B cell (primary cell): ENCODE measurements around the gene PROC. TPM values are rescaled to one million over a fixed set of nuclear protein-coding genes. Genes with fewer than 3 reads are reported as not detected.

ENCODE experiments used
- ATAC-seq: fragments of 200-7000 bp; cut with Tn5 transposase; one replicate; pipeline ENCODE4 v1.10.0; 2021; ENCODE audit warnings: low read depth, mild to moderate bottlenecking, moderate number of reproducible peaks, moderate library complexity
- CTCF ChIA-PET: fragments of 350-600 bp; sonication (Branson Sonifier 250); formaldehyde crosslinking; loops from one replicate; lab custom pipeline; 2021; ENCODE audit warnings: antibody characterized with exemption, inconsistent platforms; lab: Charles Lee
- POLR2A ChIA-PET: fragments of 350-600 bp; sonication (Branson Sonifier 250); formaldehyde crosslinking; loops from one replicate; lab custom pipeline; 2021; ENCODE audit warnings: antibody characterized with exemption; lab: Charles Lee
- DNase-seq: peaks from one replicate; pipeline ENCODE4 v3.0.0; 2013
- H2AFZ ChIP-seq: 2 replicates; pipeline ENCODE4 v1.6.1; 2012; ENCODE audit warnings: mild to moderate bottlenecking, low read depth, low read length; ENCODE audit not compliant: insufficient read depth, poor library complexity, severe bottlenecking
- H3K27ac ChIP-seq, 2 donors: 1 replicate in 1 of 2; 2 replicates in 1 of 2; pipeline ENCODE4 v1.5.1; 2012 to 2013; ENCODE audit warnings: low read length in 2 of 2, mild to moderate bottlenecking in 2 of 2, moderate library complexity in 1 of 2
- H3K27me3 ChIP-seq, 4 experiments: fragments of 200-600 bp in 1 of 4; sonication (generic) in 1 of 4; replicated peaks in 1 of 4; 1 replicate in 2 of 4; 2 replicates in 2 of 4; pipeline versions ENCODE4 v1.6.1 to v1.7.0; 2013 to 2016; ENCODE audit warnings: low read length in 3 of 4, mild to moderate bottlenecking in 2 of 4, mixed read lengths in 1 of 4, moderate library complexity in 1 of 4; ENCODE audit not compliant: insufficient read depth in 4 of 4, control insufficient read depth in 3 of 4; ENCODE audit errors: control extremely low read depth in 1 of 4
- H3K36me3 ChIP-seq, 2 experiments: replicated peaks in 1 of 2; 1 replicate in 1 of 2; 2 replicates in 1 of 2; pipeline versions ENCODE4 v1.6.1 to v1.7.1; 2013; ENCODE audit warnings: low read length in 1 of 2; ENCODE audit not compliant: insufficient read depth in 2 of 2, control insufficient read depth in 1 of 2; ENCODE audit errors: control extremely low read depth in 1 of 2, extremely low read depth in 1 of 2
- H3K4me1 ChIP-seq, 2 donors: fragments of 200-600 bp in 1 of 2; sonication (generic) in 1 of 2; 1 replicate in 1 of 2; 2 replicates in 1 of 2; pipeline versions ENCODE4 v1.5.1 to v1.6.1; 2013 to 2017; ENCODE audit warnings: low read length in 2 of 2; ENCODE audit not compliant: control insufficient read depth in 2 of 2, insufficient read depth in 2 of 2
- H3K4me2 ChIP-seq: replicated peaks from 2 replicates; pipeline ENCODE3; 2012; ENCODE audit warnings: mild to moderate bottlenecking, low read depth, low read length; ENCODE audit not compliant: poor library complexity, severe bottlenecking
- H3K4me3 ChIP-seq, 5 experiments: fragments of 200-600 bp in 1 of 5; sonication (generic) in 1 of 5; 1 replicate in 3 of 5; 2 replicates in 2 of 5; pipeline versions ENCODE4 v1.5.1 to v1.7.0; 2011 to 2016; ENCODE audit warnings: low read length in 4 of 5, mild to moderate bottlenecking in 4 of 5, low read depth in 2 of 5, control low read depth in 1 of 5, moderate library complexity in 1 of 5; ENCODE audit not compliant: insufficient read depth in 1 of 5; ENCODE audit errors: control extremely low read depth in 1 of 5, extremely low read depth in 1 of 5
- H3K79me2 ChIP-seq: fragments of 200-600 bp; sonication (generic); one replicate; pipeline ENCODE4 v1.6.0; 2016; ENCODE audit warnings: low read length; ENCODE audit not compliant: control insufficient read depth, insufficient read depth
- H3K9ac ChIP-seq: fragments of 200-600 bp; sonication (generic); 2 replicates; pipeline ENCODE4 v1.6.1; 2017; ENCODE audit warnings: mild to moderate bottlenecking, low read length, moderate library complexity
- H3K9me3 ChIP-seq, 3 donors: one replicate each; pipeline versions ENCODE4 v1.6.1 to v1.7.1; 2013; ENCODE audit warnings: low read length in 2 of 3; ENCODE audit not compliant: control insufficient read depth in 2 of 3, insufficient read depth in 1 of 3; ENCODE audit errors: control extremely low read depth in 1 of 3
- H4K20me1 ChIP-seq: 2 replicates; pipeline ENCODE4 v1.6.0; 2012; ENCODE audit warnings: mild to moderate bottlenecking, low read length; ENCODE audit not compliant: insufficient read depth, control insufficient read depth, poor library complexity, severe bottlenecking
- H3K27ac Mint-ChIP-seq: one replicate; pipeline ENCODE4 v1.8.0; 2021; ENCODE audit warnings: mixed read lengths
- H3K27me3 Mint-ChIP-seq: one replicate; pipeline ENCODE4 v1.8.0; 2021; ENCODE audit warnings: mixed read lengths
- H3K4me1 Mint-ChIP-seq: one replicate; pipeline ENCODE4 v1.8.0; 2021; ENCODE audit warnings: mixed read lengths
- H3K4me3 Mint-ChIP-seq: one replicate; pipeline ENCODE4 v1.8.0; 2021; ENCODE audit warnings: mixed read lengths
- H3K9me3 Mint-ChIP-seq: one replicate; pipeline ENCODE4 v1.8.0; 2022; ENCODE audit warnings: mixed read lengths; ENCODE audit not compliant: insufficient read depth
- CTCF ChIP-seq: fragments of 200-600 bp; IDR thresholded peaks from one replicate; pipeline ENCODE4 v1.8.0; 2022; ENCODE audit warnings: antibody characterized with exemption, mild to moderate bottlenecking
- EZH2 ChIP-seq: IDR thresholded peaks from 2 replicates; pipeline ENCODE4 v1.6.1; 2012; ENCODE audit warnings: borderline replicate concordance, low read depth, mild to moderate bottlenecking, moderate library complexity, low read length; ENCODE audit not compliant: insufficient read depth, poor library complexity, severe bottlenecking
- WGBS: methylation state at CpG from one replicate; pipeline ENCODE4 v1.1.5; 2013; ENCODE audit warnings: missing lambda C conversion rate; ENCODE audit not compliant: insufficient coverage; 5-methylcytosine and 5-hydroxymethylcytosine counted together
- intact Hi-C: fragments of 100-400 bp; cut with micrococcal nuclease; formaldehyde crosslinking; loops from one replicate; pipeline ENCODE4 v1.10.0; 2022
- polyA plus RNA-seq: library from polyadenylated mRNA; depleted of rRNA; stranded (reverse); fragments of >200 nt; gene quantifications from 2 replicates; pipeline ENCODE4 v1.2.3, GENCODE V29; 2012
- total RNA-seq, 2 donors: library from RNA; stranded (reverse); fragments of 120-200 nt in 1 of 2; gene quantifications; 1 replicate in 1 of 2; 2 replicates in 1 of 2; pipeline versions ENCODE4 v1.2.3 to v1.2.4, GENCODE V29; 2013 to 2022

PROC gene
- total and polyA plus RNA-seq, 2 donors (not counting 1 experiment from before 2014, with no cell fraction given): 0.40 TPM; not detected in 1

- DNase-seq (no peak), ATAC-seq (no peak)
- Histone ChIP-seq H3K9me3 (peaks cover 4 to 13% (median 6%) of the 10 kb centered on the region in 3 donors), H4K20me1 (no peaks in the 10 kb centered on the region), H3K27me3 (no peaks in the 10 kb centered on the region), H3K4me3 (no peak overlapping the region), H3K79me2 (no peaks in the 10 kb centered on the region), H3K9ac (no peak overlapping the region), H3K4me2 (no peak overlapping the region), H2AFZ (no peak overlapping the region), H3K27ac (no peak overlapping the region), H3K36me3 (peaks cover 0 to 1% of the 10 kb centered on the region in 2 experiments), H3K4me1 (no peaks in the 10 kb centered on the region)
- H3K9me3 Mint-ChIP-seq: peaks cover 4% of the 10 kb centered on the region
- intact Hi-C loops: no loop called here
- CTCF ChIA-PET: no interaction called here
- H3K27ac Mint-ChIP-seq: no peak overlapping the region
- H3K4me3 Mint-ChIP-seq: no peak overlapping the region
- POLR2A ChIA-PET: no interaction called here
- 93% methylated on average over 2 of the region's 2 CpGs for whole genome bisulfite sequencing
- no peaks in the 10 kb centered on the region for H3K4me1 Mint-ChIP-seq
- TF ChIP-seq EZH2: no peak
- H3K27me3 Mint-ChIP-seq: no peaks in the 10 kb centered on the region
Measured at GRCh38 chr2:127448526-127448925, 30.3 kb downstream of the PROC start.

- no peaks in the 10 kb centered on the region for H3K27me3 Mint-ChIP-seq
- Histone ChIP-seq H3K9me3 (peaks cover 4 to 12% (median 5%) of the 10 kb centered on the region in 3 donors), H3K27me3 (no peaks in the 10 kb centered on the region), H3K27ac (no peak overlapping the region), H3K36me3 (peaks cover 0 to 1% of the 10 kb centered on the region in 2 experiments), H3K79me2 (no peaks in the 10 kb centered on the region), H4K20me1 (no peaks in the 10 kb centered on the region), H3K9ac (no peak overlapping the region), H3K4me2 (no peak overlapping the region), H2AFZ (no peak overlapping the region), H3K4me1 (no peaks in the 10 kb centered on the region), H3K4me3 (no peak overlapping the region)
- no peak overlapping the region for H3K27ac Mint-ChIP-seq
- CTCF ChIA-PET: no interaction called here
- no peak for TF ChIP-seq CTCF
- TF ChIP-seq EZH2: no peak
- peaks cover 4% of the 10 kb centered on the region for H3K9me3 Mint-ChIP-seq
- DNase-seq: no peak
- WGBS: no CpG with 5 or more reads among the region's 4 CpGs
- intact Hi-C loops: no loop called here
- no peaks in the 10 kb centered on the region for H3K4me1 Mint-ChIP-seq
- no peak for ATAC-seq
- POLR2A ChIA-PET: no interaction called here
- H3K4me3 Mint-ChIP-seq: no peak overlapping the region
Measured at GRCh38 chr2:127449414-127449813, 31.2 kb downstream of the PROC start.
